HG02943 (cell line): ENCODE measurements around the gene KCNJ16.

Experiments
- ATAC-seq: cut with Tn5 transposase; IDR thresholded peaks from one replicate; pipeline ENCODE4 v1.9.1; 2021; ENCODE audit warnings: mild to moderate bottlenecking, low read depth, moderate library complexity; ENCODE audit not compliant: unreplicated experiment

The KCNJ16 gene

DNA sequence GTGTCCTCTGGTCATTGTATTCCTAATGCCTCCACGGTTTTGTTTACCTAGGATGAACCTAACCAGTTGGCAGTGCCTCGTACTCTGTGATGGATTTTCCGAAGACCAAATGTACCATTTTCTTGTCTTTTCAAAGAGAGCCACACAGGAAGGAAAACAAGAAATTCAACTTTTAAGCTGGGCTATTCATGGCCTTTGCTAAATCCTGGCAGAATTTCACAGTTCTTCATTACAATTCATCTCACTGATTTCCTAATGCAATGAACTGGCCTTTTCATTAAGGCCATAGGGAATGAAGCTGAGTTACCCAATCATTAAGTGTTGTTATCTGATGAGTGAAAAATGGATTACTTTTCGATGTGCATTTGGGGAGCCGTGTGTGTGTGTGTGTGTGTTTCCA lies 7.9 kb upstream of the KCNJ16 start:
- ATAC-seq = no peak

DNA sequence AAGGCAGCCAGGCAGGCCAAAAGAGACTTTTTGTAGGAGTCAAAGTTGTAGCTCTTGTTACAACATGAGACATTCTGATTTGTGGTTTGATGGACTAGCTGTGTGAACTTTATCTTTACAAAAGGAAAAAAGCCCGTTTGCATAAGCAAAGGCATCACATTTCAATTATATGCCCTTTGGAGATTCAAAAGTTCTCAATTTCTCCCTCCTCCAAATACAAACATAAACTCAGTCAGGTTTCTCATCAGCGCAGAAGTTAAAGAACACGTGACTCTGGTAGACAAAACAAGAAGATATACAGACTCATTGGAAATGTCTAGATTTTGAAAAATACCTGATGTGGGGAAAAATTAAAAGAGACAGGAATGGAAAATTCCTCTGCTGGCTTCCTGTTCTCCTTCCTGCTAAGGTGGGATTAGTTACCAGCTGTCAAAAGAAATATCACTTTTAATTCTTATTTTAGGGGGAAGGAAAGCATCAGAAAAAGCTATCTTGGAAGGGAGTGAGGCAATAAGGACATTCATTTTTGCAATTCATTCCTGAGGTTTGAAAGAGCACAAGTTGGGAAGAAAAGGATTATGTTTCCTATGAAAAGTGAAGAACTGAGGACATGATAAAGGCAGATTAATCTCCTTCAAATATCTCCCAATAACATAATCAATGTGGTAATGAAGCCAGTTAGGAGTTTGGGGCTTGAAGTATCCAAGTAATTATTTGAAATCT lies 4.6 kb upstream of the KCNJ16 start:
- ATAC-seq = no peak

DNA sequence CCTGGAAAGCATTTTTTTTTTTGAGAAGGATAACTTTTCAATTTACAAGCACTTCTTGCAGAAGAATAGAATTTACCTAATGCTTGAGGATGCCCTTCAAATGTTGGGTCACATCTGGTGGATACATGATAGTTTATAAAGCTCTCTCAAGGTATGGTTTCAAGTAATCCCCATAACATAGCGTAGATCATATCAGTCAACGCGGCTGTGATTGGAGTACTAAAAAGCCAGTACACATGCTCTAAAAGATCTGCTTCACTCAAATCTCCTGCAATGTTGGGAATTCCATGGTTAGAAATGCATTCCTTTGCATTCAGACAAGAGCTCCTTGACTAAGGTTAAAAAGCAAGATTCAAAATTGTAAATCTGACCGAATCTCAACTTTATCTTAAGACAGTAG lies 3.9 kb upstream of the KCNJ16 start:
- ATAC-seq = no peak

DNA sequence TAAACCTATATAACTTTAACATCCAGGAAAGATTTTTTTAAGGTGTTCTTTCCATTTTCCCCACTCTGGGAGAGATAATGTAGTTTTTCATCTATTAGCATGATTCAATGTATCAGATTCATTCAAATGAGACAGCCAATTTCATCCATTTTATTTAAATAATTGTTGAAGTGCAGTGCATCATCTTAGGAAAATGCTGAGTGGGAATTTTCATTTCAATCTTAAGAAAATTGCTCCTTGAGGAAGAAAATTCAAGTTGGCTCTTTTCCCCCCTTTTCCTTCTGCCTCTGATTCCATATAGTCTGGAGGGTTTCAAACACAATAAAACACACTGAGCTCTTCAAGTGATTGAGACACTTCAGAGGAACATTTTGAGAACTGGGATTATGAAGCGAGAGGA lies 3.4 kb upstream of the KCNJ16 start:
- ATAC-seq = no peak

DNA sequence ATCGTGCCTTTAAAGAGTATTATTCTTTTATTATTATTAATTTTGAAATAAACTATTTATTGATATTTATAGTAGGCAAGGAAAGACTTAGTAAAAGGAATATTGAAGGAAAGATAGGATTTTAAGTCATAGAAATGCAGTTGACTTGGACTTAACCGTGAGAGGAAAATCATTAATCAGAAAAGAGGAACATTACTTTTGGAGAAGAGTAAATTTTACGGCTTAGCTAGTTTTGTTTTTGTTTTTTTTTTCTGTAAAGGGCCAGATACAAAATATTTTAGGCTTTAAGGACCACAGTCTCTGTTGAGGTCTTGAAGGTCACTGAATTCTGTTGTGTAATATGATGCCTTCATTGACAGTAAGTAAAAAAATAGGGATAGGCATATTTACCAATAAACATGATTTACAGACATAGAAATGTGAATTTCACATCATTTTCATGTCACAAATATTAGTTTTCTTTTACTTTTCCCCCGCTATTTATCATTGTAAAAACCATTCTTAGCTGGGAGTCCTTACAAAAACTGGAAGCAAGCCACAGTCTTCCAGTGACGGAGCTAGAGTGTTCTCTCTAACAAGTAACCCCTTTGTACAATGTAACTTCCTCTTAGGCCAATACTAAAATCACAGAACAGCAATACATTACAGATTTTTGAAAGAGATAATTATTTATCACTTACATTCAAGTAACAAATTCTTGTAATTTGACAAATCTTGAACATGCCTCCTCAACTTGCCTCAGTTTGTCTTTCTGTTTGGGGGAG lies 2.3 kb upstream of the KCNJ16 start:
- ATAC-seq = no peak

DNA sequence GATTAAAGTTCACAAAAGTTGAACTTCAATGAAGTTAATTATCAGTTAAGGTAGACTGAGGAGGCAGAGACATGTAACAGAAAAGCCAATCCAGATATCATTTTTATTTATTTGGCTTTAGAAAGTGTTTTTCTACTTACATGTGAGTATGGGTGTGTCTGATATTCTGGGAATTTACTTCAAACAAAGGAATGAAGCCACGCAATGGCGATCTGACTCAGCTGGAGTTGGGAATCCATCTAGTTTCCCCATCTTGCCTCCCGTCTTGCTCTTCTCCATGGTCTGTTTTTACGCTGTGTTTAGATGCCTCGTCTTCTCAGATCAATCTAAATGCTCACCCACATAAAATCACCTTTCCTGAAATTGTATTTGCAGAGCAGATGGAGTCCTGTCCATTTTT lies 1.7 kb upstream of the KCNJ16 start:
- no peak for ATAC-seq

DNA sequence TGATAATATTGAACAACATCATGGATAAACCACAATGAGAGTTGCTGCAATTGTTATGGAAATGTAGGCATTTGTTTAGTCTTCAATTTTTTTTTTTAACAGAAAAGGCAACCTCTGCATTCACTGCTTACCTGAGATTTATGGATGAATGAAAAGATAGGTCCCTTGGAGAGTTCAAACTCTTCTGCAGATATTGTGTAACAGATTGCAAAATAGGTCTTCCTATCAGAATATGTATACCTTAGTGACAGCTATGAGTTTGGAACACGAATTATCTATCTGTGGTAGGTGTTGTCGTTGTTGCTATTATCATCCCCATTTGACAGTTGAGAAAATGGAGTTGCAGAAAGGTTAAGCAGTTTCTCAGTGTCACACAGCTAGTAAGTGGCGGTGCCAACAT lies 1.2 kb upstream of the KCNJ16 start:
- no peak for ATAC-seq

DNA sequence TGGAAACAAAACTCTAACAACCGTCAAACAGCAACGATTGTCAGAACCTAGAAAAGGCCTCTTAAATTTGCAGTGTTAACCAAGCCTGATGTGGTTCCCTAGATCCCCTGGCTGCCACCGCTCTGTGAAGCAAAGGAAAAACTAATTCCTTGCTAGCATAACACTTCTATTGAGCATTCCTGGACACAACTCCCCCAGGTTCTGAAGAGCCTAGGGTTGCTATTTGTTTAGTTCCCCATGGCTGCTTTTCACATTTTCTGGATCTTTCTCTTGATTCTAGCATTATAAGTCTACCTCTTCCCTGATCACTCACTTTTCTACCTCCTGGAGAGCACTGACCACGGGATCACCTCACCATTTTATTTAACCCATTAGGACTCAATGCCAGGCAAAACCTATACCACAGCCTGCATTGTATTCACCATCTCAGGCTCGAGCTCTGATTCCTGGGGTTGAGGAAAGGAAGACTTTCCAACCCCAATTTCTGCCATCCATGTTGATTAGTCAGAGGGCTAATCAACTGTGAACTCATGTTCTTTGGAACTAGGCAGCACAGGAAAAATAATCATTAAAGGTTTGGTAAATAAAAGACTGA lies 692 bp upstream of the KCNJ16 start:
- ATAC-seq = no peak

DNA sequence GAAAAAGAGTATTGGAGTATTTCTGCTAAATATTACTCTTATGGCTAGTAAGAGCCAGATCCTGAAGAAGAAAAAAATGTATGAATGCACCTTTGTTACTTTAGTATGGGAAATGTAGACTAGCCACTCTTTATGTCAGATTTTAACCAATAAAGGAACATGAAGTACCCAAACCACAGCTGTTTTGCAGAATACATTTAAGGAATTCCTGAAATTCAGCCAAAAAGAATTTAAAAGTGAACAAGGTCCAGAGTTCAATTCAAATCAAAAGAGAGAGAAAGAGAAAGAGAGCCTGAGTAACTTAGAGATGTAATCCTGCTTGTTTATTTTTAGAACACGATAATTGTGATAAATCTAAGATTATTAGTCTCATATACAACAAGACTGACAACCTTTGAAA lies 1.2 kb downstream of the KCNJ16 start:
- no peak for ATAC-seq

DNA sequence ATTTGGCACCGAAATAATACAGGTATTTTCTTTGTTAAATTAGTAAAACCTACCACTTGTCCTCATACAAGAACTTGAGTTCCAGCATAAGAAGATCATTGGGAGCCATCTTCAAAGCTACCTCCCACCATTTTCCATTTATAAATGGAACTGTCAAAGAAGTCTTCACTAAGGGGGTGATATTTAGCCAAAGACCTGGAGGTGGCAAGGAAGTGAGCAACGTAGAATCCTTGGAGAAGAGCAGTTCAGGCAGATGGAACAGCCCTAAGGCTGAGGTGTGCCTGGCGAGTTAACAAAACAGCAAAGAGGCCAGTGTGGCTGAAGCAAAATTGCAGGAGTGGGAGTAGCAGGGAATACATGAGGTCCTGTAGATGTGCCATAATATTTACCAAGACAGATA lies 1.8 kb downstream of the KCNJ16 start:
- ATAC-seq = no peak

DNA sequence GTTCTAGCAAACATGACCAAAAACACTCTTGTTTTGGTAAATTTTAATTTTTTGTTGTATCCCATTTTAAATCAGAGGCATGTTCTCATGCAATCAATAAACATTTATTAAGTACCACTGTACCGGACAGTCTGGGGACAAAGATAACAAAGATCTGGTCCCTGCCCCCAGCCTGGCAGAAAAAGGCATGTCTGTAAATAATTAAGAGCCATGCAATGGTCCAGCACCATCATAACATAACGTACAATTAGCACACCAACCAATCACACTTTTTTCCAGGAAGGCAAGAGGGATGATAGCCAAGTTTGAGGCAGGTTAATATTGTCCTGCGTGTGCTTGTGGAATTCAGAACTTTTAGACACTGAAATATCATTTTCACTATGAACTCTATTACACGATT lies 3.5 kb downstream of the KCNJ16 start:
- no peak for ATAC-seq

DNA sequence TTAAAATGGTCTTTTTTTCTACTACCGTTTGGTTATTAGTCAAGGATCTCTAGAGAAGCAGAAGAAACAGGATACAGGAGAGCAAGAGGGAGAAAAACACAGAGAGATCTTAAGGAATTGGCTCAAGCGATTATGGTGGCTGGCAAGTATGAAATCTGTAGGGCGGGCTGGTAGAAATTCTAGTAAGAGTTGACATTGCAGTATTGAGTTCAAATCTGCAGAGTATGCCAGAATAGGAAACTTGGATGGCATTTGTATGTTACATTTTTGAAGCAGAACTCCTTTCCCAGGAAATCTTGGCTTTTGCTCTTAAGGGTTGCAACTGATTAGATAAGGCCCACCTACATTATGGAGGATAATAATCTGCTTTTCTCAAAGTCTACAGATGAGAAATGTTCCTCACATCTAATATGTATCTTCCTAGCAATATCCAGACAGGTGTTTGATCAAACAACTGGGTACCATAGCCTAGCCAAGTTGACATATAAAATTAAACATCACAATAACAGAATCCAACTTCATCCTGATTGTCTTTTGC lies 4.0 kb downstream of the KCNJ16 start:
- ATAC-seq = no peak

DNA sequence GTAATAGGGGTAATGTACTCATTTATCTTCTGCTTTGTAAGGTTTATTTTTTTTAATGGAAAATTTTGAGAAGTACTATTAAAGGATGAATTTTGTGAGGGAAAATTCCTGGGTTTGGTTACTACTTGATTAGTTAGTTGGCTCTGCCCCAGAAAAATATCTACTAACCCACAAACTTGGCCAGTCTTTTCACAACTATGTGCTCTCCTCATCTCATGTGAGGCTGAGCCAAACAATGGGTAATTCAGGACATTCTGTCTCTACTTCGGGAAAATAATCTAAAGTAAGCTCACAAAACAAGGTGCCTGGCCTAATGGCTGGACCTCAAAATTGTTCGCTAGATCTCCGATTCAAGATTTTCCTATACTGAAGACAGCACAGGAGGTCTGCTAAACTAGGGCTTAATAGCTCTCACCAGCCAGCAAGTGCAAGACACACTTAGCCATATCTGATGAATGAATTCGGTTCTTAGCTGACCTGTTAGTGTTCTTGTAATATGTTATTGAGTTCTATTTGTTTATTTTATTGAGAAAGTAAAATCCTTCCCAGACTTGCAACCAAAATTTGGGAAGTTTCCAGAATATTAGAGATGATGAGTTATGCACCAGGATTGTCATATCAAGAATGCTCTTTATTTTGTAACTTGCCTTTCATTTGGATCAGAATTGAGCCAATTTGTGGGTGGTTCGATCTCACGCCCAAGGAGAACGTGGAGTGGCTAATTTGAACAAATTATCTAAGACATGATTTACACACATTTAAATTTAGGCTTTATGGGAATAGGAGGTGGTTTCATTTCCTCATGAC lies 5.7 kb downstream of the KCNJ16 start:
- no peak for ATAC-seq

DNA sequence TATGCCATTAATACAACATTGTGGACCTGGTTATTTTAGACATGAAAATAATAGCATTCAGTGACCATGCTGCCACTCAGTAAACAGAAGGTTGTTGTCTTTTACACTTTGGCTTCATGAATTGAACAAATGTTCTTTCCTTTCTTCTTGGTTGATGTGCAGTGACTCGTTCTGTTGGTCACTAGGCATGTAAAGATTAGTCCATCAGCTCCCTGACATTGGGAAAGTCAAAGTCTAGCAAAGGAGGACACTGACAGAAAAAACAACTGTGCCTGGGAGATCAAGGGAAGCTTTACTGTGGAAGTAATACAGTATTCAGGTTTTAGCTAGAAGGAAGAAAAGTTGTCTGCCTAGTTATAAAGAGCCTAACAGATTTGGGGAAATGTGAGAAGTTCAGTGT lies 6.9 kb downstream of the KCNJ16 start:
- ATAC-seq = no peak

DNA sequence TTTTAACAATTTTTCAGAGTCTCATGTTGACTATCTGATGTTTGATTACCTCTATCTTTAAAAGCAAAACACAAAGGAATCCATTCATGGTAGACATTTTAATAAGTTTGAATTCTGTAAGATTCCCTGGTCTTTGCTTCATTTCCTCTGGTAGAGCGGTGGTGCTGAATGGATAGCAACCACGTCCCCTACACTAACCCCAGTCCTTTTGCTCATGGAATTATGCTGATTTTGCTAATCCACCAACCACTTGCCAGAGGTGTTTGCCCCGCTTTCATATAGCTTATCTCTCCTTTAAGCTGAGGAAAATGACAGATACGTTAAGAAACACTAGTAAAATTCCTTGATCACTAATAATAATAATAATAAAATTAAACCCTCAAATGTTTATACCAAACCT lies 9.5 kb downstream of the KCNJ16 start:
- ATAC-seq = no peak

DNA sequence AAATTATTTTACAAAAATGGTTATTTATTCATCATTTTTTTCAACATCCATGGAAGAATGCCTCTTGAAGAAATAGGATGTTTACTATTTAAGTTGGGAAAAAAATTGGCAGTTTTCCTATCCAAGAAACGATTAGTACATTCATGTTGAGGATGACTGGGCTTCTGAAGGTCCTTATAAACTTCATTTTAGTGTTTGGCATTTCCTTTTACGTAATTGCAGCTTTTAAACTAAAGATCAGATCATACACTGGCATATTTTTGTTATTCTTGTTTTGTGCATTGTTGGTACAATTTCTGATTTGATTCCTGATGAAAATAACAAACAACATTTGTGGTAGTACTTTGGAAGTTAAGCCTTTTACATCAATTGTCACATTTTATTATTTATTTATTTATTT lies 11.5 kb downstream of the KCNJ16 start:
- ATAC-seq = no peak

DNA sequence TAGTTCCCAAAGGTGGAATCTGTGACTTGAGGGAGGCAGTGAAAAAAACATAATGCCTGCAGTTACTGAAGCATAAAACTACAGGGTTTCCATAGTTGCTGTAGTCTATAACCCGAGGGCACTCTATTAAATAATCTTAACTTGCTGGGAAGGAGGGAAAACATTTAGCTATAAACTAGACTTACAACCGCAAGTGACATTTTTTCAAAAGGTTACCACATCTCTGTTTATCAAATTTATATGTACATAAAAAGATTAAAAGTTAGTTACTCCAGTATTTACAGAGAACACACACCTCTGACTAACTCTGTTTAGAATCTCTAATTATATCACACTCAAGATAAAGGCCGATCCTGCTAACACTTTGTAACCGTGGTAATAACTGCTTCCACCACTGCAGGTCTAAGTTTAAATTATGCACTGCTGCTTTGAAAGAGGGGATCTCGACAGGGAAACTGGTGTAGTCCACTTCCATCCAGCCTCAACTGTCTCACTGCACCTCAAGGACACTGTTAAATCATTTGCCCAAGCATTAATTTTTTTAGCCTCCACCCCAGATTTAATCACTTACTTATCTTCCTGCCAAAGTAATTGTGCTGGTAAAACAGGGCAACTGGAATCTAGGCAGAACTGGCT lies 14.6 kb downstream of the KCNJ16 start:
- no peak for ATAC-seq

DNA sequence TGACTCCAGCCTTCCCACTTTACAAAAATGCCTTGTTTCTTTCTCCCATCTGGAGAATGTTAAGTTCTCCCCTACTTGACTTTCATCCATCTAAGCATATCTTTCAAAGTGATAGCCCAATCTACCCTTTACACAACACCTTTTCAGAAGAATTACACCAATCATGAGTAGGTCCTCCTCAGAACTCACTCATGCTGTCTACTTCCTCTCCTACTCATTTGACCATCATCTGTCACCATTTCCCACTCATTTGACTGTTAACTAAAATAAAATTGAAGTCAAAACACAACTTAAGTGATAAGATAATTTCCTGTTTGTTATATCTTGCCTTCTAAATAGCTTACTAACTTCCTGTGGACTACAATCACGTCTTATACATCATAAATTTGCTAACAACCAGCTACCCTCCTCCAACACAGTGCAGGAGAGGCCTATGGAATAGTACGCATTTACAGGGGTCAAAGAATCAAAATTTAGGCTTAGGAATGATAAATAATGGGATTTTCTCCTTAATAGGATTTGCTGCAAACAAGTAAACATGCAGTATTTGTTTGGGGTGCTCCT lies 16.1 kb downstream of the KCNJ16 start:
- ATAC-seq = no peak

DNA sequence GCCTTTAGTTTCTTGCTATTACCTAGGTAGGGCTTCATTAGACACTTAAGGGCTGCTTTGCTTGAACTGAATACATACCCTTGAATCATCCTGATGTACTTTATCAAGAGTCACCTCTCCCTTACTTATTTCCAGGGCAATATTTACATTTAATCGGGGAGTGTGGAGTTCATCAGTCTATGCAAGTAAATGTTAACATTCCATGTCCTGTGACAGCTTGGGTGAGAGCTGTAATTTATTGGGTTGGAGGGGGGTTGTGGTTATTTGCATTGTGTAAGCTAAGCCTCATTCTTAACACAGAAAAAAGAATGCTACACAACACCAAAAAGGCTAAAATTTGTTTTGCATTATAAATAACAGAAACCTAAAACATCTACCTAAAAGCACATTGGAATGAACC lies 16.7 kb downstream of the KCNJ16 start:
- no peak for ATAC-seq

DNA sequence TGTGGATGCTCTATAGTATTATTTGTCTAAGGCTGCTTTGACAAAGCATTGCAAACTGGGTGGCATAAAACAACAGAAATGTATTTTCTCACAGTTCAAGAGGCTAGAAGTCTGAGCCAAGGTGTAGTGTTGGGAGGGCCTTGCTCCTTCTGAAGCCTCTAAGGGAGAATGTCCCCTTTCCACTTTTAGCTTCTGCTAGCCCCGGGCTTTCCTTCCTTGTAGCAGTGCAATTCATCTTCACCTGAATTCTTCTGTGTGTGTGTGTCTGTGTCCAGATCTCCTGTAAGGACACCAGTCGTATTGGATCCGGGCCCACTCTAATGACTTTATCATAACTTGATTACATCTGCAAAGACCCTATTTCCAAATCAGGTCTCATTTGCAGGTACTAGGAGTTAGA lies 18.1 kb downstream of the KCNJ16 start:
- ATAC-seq = no peak
